Activated CD4-positive, alpha-beta T cell treated with anti-CD3 and anti-CD28 coated beads, Interleukin-2, amount 50 U/mL, for 16 hours (primary cell): ENCODE measurements around the gene SORCS1.
"Not testable (repeated sequence)": the region's sequence is repeated elsewhere in the genome, so short reads cannot be mapped to it uniquely, and the experiment has no call there.

ENCODE experiments used
- DNase-seq: peaks from one replicate; pipeline ENCODE4 v3.0.0-alpha.2; 2020

The SORCS1 gene

DNA sequence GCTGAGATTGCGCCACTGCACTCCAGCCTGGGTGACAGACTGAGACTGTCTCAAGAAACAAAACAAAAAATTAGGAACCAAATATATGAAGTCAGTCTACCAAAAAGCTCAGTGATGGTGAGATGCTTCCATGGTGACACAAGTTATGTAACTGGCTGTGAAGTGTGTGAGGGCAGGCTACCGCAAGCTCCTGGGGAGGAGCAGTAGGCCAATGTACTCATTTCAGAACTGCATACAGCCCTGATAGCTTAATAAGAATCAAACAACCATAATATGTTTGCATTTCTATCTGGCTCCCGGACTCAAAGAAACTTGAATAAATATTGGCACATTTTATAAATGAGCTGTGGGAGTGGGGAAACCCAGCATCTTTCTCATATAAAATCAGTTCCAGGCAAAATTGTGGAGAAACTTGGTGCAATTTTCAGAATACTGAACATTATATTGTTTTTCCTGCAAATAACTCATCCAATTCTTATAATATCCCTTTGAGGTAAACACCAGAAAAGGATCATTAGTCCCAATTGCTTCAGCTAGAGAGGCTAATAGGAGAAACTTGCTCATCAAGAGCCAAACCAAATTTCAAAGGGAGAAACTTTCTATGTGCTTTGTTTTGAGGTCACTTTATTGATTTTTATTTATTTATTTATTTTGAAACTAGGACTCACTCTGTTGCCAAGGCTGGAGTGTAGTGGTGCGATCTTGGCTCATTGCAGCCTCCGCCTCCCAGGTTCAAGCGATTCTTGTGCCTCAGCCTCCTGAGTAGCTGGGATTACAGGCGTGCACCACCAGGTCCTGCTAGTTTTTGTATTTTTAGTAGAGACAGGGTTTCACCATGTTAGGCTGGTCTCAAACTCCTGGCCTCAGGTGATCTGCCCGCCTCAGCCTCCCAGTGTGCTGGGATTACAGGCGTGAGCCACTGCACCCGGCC is 127.0 kb downstream of the SORCS1 start:
- no peak for DNase-seq

DNA sequence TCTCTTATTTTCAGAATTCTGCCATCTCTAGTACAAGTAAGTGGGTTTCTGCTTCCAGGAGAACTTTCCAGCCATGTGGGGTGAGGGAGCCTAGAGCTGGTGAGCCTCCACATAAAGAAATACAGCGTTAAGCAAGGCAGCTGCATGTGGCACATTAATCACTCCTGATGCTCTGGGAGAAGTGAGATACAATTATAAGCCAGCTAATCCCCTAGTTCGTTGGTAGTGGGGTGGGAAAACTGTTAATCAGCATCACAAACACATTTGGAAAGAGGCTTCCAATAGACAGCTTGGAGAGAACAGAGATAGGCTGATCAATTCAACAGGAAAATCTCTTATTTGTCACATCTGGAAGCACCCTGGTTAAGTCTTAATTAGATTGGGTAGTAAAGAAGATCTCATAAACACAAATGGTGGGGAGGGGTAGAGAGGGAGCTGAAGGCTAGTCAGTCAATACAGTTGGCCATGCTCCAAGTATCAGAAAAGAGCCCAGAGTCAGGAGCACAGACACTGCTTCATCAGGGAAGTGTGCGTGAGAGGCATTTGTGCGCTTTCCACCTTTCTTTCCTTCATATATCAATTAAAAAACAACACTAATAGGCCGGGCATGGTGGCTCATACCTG is 130.6 kb downstream of the SORCS1 start:
- DNase-seq, result no peak

- DNase-seq, result no peak
These were observed 131.7 kb downstream of the SORCS1 start for GRCh38 chr10:107032700-107033401.

DNA sequence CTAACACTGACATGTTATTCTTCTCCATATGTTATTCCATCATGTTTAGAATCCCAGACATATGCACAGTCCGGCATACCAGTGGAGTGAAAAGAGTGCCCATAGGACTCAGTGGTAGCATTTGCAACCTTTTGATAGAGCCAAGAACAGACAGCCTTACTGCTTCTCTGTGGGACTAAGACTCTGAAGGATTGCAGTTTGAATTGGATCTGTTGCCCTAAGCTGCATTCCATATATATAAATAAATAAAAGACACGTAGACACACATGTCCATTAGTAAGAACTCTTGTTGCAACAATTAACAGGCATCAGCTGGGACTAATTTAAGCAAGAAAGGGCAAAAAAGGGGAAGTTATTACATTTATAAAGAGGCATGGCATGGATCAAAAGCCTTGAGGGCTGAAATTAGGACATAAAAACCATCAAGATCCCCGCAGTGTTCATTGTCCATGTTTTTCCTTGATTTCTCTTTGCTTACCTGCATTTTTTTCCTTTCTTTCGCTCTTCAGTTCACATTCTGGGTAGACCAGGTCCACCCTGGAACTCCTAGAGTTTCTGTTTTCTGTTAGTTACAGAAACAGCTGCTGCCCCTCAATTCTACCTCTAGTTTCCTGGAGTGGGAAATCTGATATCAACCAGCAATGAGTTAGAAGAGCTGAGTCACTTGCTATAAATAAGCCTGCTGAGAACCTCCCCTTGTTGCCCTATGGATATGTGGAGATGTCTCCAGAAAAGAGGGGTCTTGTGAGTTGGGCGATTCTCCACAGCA is 132.4 kb downstream of the SORCS1 start:
- no peak for DNase-seq

GRCh38 chr10:107028236-107028635 is 136.3 kb downstream of the SORCS1 start:
- no peak for DNase-seq

DNA sequence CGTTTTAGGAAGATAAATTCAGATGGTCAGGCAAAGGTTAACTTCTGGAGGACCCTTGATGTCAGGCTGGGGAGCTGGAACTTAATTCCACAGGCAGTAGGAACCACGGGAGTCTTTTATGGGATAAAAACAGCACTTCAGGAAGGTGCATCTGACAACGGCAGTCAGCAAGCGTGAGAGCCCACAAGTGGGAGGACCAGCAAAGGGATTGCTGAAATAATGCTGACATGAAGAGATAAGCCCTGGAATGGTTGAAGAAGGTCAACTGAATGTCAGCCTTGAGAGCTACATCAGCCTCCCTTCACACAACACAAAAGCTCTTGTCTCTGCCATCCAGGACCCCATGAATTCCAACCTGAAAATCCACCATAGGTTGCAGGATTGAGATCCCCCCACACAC is 138.8 kb downstream of the SORCS1 start:
- DNase-seq, result no peak

DNA sequence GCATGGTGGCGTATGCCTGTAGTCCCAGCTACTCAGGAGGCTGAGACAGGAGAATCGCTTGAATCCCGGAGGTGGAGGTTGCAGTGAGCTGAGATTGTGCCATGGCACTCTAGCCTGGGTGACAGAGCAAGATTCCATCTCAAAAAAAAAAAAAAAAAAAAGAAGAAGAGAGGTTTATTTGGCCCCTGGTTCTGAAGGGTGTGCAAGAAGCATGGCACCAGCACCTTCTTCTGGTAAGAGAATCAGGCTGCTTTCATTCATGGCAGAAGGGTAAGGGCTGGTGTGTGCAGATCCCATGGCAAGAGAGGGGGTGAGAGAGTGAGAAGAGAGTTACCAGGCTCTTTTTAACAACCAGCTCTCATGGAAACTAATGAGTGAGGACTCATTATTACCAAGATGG is 140.5 kb downstream of the SORCS1 start:
- DNase-seq, result not testable (repeated sequence)

DNA sequence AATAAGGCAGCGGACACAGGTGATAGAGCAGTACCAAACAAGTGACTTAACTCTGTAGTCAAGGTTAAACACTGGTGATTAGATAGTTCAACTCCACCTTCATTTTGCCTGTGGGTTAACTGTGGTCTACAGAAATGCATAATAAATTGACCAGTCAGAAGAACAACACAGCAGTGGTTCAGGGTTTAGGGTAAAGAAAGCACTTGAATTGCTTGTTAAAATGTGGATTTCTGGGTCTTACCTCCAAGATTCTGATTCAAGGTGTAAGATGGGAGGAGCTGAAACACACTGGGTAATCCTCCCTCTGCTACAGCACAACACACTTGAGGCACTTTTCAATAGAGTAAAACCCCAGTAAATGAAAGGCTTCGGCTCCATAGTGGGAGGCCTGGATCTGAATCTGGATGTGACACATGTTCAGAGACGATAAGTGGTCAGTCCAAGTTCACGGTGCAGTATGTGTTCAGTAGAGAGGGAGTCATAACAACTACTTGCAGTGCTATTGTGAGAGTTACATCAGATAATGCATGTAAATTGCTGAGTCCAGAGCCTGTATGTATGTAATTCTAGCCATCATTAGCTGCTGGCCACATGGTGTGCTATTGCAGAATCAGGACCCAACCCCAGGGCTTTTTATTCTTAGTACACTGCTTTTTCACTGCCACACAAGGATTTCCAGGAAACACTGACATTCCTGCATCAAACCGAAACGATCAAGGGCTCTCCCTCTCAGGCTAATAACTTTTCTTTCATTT is 141.7 kb downstream of the SORCS1 start:
- DNase-seq, result no peak

- DNase-seq, result no peak
These were observed 145.4 kb downstream of the SORCS1 start for GRCh38 chr10:107019154-107019553.

DNA sequence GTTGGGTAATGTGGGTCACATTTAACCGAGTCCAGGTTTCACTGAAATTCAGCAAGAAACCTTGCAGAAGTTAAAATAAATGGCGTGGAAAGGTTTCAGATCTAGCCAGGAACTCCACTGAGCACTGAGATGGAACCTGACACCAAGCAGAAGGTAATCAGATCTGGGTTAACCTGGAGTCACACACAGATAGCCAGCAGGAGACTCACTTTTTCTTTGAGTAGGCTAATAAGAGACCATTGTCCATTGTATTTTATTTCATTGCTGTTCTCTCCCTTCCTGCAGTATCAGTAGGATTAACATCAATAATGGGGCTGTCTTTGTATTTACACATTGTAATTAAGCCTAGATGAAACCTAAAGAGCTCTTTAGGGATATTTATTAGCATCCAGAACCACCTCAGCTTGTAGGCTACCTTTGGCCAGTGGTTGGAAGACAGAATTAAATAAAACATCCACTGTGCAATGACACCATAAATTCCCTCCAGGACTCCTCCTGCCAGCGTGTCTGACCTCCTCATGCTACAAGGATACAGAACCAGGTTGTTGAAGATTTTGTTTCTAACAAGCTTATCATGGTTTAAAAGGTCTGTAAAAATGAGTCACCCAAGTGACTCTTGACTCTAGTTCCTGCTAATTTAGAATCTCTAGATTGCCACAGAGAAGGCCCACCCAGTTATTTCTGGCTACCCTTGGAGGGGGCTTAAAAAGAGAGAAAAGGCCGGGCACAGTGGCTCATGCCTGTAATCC is 151.1 kb downstream of the SORCS1 start:
- DNase-seq, result no peak

GRCh38 chr10:107011992-107012391 is 152.5 kb downstream of the SORCS1 start:
- no peak for DNase-seq

DNA sequence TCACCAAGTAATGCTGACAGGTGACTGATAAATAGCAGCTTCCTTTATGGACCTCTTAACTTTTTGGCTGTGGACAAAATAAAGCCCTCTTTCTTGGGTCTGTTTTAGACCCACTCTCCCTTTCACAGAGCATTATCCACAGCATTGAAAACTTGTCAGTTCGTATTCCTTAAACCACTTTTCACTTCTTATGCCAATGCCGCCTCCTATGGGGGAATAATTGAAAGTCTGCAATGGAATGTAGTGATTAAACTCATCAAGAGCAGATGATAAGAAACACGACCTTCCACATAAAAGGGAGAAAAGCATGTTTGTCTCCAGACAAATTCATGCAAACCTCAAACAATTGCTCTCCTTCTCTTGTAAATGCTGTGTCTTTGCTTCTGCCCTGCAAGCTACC is 153.4 kb downstream of the SORCS1 start:
- no peak for DNase-seq

- no peak for DNase-seq
These were observed 154.0 kb downstream of the SORCS1 start for GRCh38 chr10:107010531-107010930.

DNA sequence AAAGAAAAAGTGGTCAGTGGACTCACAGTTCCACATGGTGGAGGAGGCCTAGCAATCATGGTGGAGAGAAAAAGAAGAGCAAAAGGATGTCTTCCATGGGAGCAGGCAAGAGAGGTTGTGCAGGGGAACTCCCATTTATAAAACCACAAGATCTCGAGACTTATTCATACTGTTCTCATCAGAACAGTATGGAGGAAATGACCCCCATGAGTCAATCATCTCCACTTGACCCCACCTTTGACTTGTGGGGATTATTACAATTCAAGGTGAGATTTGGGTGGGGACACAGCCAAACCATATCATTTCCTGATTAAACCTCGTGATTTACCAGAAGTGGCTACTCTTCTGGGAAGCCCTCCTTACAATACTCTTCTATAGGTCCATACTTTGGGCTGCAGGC is 160.1 kb downstream of the SORCS1 start:
- DNase-seq, result no peak

DNA sequence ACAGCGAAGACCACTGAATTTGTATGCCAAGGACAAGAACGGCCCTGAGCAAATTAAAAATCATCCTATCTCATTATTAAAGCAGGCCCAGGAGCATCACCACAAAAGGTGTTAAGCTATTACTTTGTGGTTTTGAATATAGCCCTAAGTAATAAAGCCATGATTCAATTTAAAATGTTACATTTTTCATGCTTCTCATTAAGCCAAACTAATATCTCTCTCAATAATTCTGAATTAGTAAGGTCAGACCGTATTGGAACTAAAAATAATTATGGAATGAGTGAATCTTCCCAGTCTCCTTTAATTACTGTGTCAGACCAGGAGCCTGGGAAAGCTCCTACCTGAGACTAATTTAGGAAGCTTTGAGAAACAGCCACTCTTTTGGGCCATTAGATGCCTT is 162.4 kb downstream of the SORCS1 start:
- DNase-seq, result no peak

DNA sequence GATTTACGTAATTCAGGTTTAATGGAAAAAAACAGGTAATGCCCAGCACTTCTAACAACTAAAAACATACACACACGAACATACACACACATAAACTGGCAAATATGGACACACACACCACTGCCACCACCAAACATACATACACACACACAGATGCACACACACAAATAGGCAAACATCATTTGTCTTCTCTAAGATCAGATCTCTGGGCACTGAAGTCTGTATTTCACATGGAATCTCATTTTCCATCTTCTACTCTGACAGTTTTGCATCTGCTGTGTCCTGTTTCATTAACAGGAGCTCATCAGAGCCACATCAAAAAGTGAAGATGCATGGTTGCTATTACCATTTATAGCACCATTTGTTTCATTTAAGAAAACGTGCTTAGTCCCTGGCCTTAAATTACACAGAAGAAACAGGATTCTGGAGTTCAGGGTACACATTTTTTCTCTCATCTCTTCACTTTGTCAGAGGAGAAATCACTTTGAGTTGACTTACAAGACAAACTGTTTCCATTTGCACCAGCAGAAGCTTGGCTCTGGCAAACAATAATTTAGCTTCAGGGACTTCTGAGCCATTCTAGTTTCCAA is 165.3 kb downstream of the SORCS1 start:
- no peak for DNase-seq

DNA sequence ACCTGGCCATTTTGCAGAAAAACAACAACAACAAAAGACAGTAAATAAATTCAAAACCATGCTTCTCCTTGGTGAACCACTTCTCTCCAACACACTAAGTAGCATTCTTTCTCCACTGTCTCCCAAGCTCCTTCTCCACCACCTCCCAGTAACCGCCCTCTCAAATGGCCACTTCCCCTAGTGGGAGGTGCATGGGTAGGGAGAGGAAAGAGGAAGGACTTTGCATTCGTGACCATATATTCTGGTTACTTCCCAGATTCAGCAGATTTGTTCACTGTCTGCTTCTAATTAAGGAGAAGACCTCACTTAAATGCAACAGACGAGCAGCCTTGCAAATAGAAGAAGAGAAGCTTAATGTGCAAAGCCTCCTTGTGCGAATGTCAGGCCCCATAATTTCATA is 166.8 kb downstream of the SORCS1 start:
- no peak for DNase-seq

GRCh38 chr10:106996510-106996909 is 168.0 kb downstream of the SORCS1 start:
- no peak for DNase-seq

DNA sequence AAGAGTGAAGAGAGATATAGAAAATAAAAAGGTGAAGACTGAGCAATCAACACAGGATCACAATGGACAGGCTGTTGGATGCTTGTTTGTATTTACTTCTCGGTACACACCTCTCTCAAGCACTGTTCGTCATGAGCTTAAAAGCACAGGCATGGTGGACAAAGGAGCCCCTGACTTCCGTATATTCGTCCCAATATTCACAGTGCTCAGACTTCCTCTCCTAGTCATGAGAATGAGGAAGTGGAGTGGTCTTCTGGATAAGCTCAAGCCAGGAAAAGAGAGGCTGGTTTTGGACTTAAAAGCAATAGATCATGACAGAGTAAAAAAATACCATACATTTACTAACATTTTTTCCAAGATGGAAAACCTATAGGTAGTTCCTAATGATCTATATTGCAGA is 172.5 kb downstream of the SORCS1 start:
- no peak for DNase-seq

- DNase-seq, result no peak
These were observed 173.4 kb downstream of the SORCS1 start for GRCh38 chr10:106991091-106991490.

- DNase-seq, result no peak
These were observed 177.1 kb downstream of the SORCS1 start for GRCh38 chr10:106987362-106987761.
